NCI-H1930 (cell line): ENCODE results near the gene HNRNPH1.

Experiments
- DNase-seq, 2 experiments: peaks; one replicate each; lab custom pipeline; 2025; lab: John Stamatoyannopoulos, UW

The HNRNPH1 gene

DNA sequence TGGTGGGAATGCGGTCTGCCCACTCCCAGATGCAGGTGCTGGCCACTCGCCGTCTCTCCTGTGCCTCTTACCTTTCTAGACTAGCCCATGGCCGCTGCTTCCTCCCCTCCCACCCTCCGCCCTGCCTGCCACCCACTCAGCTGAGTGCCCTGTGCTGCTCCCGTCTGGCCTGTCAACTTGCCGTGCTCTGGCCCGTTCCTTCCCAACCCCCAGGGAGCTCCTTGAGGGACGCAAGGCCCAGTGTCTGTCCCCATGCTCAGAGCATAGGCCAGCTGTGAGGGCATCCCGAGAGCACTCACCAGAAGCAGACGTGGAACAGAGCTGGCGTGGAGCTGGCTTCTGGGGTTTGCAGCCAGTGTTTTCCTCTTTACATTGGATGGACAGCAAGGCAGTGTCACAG, 20.2 kb downstream of the HNRNPH1 start:
- no peak for DNase-seq

GRCh38 chr5:179601871-179602625, 21.4 kb downstream of the HNRNPH1 start:
- no peak for DNase-seq

- DNase-seq, result no peak
Measured at GRCh38 chr5:179599973-179600372, 23.5 kb downstream of the HNRNPH1 start.

DNA sequence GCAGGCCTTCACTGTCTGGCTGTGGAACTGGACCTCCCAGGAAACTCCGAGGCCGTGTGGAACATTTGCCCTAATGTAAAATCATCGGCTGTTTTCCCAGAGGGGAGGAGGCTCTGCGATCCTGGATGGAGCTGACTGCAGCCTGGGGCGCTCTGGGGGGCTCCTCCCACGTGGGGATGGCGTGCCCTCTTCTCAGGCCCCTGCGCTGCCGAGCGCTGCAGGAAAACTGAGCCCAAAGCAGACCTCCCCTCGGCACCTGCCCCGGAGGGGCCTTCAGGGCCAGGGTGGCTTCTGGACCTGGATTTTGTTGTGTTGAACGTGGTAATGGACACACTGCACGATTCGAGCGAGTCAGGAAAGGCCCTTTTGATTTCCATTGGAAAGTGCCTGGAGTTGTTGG, 23.9 kb downstream of the HNRNPH1 start:
- no peak for DNase-seq

GRCh38 chr5:179599100-179599499, 24.4 kb downstream of the HNRNPH1 start:
- DNase-seq, result no peak

DNA sequence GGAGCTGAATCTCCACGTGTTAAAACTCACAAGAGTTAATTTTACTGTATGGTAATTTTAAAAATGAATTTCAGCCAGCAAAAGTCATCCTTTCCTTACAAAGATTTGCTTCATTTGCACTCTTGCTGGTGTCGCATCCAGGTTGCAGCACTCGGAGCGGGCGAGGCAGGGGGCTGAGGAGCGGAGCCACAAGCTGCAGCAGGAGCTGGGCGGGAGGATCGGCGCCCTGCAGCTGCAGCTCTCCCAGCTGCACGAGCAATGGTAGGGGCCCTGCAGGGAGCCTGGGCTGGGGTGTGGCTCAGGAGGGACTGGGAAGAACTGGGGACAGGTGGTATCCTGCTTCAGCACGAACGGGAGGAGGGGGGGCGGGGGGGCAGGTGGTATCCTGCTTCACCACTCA, 27.1 kb downstream of the HNRNPH1 start:
- DNase-seq, result no peak

DNA sequence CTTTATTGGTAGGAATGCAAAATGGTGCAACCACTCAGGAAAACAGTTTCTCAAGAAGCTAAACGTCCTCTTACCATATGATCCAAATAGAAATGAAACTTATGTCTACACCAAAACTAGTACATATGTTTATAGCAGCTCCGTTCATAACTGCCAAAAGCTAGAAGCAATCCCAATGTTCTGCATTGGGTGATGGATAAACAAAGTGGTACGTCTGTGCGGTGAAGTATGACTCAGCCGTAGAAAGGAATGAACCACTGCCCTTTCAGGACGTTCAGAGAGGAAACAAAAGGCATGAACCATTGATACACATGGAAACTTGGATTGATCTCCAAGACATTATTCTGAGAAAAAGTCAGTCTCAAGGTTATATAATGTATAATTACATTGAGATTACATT, 27.6 kb downstream of the HNRNPH1 start:
- no peak for DNase-seq

- DNase-seq, result no peak
Measured at GRCh38 chr5:179588166-179588565, 35.3 kb downstream of the HNRNPH1 start.

- DNase-seq, result no peak
Measured at GRCh38 chr5:179585941-179586401, 37.5 kb downstream of the HNRNPH1 start.

- DNase-seq, result no peak
Measured at GRCh38 chr5:179577286-179577960, 46.0 kb downstream of the HNRNPH1 start.

GRCh38 chr5:179572386-179572785, 51.1 kb downstream of the HNRNPH1 start:
- DNase-seq, result no peak

- DNase-seq, result no peak
Measured at GRCh38 chr5:179568721-179569120, 54.8 kb downstream of the HNRNPH1 start.

GRCh38 chr5:179564526-179564925, 58.9 kb downstream of the HNRNPH1 start:
- DNase-seq, result no peak
